SKM-1 treated with dmso at 0.1 percent for 144 hours (cell line): ENCODE data around the gene ABCD3.
"Not testable (repeated sequence)": the region's sequence is repeated elsewhere in the genome, so short reads cannot be mapped to it uniquely, and the experiment has no call there.

Experiments
- DNase-seq: peaks from one replicate; lab custom pipeline; 2025; ENCODE audit not compliant: unreplicated experiment; lab: John Stamatoyannopoulos, UW

The ABCD3 gene

DNA sequence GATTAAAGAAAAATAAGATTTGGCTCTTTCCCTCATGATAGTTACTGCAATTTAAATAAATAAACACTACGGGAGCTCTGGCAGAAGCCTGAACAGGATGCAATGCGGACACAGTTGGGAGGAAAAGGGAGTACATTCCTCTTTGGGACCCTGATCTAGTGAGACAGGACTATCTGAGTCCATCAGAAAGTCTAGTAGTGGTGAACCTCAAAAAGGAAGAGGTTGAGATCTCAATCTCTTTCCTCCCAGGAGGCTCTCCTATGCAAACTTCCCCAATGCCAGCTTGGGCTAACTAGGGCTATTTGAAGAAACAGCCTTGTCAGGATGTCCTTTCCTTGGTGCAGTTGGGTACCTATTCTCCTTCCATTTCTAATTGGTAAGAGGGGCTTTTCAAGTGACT lies 4.9 kb upstream of the ABCD3 start:
- peak; percentile 18 for DNase-seq

DNA sequence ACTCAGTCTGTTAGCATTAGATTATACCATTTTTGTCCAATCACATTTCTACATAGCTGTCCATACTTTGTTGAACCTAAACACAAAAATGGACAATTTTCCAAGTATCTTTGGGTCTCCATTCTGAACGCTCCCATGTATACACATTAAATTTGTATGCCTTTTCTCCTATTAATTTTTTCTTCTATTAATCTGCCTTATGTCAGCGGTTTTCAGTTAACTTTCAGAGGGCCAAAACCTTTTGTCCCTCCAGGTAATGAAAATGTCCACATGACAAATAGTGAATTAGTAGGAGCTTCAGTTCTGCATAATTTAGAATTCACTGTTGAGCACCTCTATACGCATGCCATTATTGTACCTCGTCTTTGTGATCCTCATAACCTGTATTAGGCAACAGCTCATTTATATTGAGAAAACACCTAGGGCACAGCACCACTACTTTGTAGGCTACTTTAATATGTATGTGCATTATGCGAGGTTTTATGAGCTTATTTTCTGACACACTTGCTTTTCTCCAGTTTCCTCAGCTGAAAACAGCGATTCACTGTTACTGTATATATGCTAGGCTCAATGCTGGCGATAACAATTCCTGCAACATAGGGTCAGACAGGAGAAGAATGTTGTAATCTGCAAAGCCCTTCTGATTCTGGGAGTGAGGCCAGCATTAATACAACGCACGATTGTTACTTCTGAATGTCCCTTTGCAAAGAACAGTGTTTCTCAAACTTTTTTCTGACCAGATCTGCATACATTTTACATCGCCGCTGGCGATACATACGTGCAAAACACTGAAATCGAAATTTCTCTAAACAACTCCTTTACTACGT lies 1.1 kb upstream of the ABCD3 start:
- DNase-seq = no peak

DNA sequence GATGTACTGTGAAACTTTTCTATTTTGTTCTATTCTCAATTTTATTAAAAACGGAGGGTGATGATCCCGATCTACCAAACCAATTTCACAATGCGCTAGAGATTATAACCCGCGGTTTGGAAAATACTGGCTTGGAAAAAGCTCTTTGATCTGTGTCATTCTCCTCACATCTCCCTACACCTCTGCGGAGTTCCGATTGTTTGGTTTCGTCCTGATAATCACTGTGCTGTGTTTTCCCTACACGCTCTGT lies 536 bp upstream of the ABCD3 start:
- no peak for DNase-seq

DNA sequence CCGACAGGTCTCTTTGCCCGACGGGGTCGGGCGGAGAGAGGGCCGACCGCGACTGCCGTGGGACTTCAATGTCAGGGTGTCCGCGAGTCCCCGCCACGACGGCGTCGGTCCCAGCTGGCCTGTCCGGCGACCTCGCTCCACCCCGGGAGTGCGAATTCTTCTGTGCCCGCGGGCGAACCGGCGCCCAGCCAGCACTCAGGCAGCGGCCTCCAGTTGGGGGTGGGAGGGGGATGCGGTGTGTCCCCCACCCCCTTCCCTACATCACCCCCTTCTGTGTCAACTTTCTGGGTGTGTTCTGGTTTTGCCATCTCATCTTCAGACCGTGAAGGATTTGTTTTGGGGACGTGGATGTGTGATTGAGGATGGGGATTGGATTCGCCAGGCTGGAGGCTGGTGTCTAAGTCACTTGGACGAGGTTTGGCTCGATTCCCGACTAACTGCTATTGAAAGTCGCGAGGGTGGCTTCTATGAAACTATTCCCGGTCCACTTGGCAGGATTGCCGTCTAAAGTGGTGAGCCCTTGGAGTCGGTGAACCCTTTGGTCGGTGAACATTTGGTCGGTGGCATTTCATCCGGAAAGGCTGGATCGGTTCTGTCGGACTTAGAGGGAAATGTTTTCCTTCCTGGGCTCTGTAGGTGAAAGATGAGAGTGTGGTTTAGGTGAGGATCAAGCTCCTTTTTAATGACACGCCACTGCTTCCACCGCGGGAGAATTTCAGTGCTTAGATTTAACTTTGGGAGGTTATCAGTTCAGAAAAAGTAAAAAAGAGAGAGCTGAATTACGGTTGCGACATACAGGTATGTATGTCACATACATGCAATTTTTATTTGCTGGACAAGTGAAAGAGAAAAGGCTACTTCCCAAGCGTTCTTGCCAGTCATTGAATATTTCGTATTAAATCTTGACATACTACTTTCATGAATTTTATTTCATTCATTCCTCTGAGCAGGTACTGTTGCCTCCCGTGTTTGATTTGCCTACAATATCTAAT lies 771 bp downstream of the ABCD3 start:
- DNase-seq = peak; percentile 28

DNA sequence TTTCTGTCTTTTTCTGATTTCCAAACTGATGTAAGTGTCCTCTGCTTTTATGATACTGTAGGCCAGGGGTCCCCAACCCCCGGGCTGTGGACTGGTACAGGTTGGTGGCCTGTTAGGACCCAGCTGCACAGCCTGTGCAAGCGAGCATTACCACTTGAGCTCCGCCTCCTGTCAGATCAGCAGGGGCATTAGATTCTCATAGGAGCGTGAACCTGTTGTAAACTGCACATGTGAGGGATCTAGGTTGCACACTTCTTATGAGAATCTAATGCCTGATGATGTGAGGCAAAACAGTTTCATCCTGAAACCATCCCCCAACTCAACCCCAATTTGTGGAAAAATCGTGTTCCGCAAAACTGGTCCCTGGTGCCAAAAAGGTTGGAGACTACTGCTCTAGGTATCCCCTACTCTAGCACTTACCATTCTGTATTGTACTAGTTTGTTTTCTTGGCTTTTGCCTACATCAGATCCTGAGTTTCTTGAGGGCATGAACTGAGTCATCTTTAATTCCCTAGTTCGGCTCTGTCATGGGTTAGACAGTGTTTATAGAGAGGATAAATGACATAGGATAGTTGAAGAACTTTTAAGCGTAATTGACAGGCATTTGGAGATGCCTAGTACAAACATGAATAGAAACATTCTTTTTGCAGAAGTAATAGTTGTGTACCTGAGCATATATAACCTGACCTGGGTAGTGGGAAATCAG lies 4.1 kb downstream of the ABCD3 start:
- DNase-seq = no peak

DNA sequence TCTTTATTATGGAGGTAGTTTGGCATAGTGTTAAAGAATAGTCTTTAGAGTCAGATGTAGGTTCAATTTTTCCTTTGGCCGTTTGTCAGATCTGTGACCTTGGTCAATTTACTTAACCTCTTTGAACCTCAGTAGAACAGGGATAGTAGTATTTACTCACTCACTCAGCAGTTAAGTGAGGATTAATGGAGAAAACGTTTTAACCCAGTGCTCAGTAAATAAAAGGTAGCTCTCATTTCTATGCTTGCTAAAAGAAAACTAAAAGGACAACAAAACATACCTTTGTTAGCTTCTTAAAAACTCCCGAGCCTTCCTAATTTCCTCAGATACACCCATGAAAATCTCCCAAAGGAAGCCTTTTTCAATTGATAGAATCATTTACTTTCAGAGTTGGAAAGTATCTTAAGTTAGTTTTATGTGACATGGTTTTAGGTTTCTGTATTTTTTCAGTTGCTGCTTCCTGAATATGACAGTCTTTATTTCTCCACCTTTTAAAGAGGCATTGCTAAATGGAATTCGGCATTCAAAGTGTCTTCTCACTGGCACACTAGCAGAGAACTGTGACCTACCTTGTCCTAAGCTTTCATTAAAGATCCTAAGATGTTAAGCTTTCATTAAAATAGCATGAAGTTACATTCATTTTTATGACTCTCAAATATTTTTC lies 7.8 kb downstream of the ABCD3 start:
- no peak for DNase-seq

DNA sequence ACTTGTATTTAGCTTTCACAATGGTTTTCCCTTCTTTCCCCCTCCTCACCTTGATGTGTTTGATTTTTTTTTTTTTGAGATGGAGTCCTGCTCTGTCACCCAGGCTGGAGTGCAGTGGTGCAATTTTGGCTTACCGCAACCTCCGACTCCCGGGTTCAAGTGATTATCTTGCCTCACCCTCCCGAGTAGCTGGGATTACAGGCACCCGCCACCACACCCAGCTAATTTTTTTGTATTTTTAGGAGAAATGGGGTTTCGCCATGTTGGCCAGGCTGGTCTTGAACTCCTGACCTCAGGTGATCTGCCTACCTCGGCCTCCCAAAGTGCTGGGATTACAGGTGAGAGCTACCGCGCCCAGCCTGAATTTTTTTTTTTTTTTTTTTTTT lies 8.3 kb downstream of the ABCD3 start:
- not testable (repeated sequence) for DNase-seq

DNA sequence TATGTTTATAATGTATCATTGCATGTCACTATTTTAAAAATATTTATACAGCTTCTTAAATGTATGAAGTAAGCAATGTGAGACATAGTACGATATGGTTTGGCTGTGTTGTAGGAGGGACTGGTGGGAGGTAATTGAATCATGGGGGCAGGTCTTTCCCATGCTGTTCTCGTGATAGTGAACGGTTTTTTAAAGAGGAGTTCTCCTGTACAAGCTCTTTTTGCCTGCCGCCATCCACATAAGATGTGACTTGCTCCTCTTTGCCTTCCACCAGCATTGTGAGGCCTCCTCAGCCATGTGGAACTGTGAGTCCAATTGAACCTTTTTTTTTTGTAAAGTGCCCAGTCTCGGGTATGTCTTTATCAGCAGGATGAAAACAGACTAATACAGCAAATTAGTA lies 10.3 kb downstream of the ABCD3 start:
- no peak for DNase-seq

DNA sequence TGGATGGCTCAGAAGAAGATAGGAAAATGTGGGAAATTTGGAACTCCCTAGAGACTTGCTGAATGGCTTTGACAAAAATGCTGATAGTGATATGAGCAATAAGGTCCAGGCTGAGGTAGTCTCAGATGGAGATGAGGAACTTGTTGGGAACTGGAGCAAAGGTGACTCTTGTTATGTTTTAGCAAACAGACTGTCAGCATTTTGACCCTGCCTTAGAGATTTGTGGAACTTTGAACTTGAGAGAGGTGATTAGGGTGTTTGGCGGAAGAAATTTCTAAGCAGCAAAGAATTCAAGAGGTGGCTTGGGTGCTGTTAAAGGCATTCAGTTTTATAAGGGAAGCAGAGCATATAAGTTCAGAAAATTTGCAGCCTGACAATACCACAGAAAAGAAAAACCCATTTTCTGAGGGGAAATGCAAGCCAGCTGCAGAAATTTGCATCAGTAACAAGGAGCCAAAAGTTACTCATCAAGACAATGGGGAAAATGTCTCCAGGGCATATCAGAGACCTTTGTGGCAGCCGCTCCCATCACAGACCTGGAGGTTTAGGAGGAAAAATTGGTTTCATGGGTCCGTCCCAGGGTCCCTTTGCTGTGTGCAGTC lies 10.8 kb downstream of the ABCD3 start:
- not testable (repeated sequence) for DNase-seq

DNA sequence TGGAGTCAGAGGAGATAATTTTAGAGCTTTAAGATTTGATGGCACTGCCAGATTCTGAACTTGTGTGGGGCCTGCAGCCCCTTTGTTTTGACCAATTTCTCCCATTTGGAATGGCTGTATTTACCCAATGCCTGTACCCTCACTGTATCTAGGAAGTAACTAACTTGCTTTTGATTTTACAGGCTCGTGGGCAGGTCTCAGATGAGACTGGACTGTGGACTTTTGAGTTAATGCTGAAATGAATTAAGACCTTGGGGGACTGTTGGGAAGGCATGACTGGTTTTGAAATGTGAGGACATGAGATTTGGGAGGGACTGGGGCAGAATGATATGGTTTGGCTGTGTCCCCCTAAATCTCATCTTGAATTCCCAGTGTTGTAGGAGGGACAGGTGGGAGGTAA lies 11.9 kb downstream of the ABCD3 start:
- not testable (repeated sequence) for DNase-seq

DNA sequence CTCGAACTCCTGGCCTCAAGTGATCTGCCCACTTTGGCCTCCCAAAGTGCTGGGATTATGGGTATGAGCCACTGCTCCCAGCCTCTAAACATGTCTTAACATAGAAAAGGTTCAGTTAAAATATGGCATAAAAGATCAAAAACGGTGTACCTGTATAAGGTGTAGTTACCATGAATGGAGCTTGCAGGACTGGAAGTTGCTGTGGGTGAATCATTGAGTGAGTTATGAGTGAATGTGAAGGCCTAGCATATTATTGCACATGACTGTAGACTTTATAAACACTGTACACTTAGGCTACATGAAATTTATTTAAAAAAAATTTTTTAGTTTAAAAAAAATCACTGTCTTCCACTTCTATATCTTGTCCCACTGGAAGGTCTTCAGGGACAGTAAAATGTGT lies 15.7 kb downstream of the ABCD3 start:
- DNase-seq = no peak

DNA sequence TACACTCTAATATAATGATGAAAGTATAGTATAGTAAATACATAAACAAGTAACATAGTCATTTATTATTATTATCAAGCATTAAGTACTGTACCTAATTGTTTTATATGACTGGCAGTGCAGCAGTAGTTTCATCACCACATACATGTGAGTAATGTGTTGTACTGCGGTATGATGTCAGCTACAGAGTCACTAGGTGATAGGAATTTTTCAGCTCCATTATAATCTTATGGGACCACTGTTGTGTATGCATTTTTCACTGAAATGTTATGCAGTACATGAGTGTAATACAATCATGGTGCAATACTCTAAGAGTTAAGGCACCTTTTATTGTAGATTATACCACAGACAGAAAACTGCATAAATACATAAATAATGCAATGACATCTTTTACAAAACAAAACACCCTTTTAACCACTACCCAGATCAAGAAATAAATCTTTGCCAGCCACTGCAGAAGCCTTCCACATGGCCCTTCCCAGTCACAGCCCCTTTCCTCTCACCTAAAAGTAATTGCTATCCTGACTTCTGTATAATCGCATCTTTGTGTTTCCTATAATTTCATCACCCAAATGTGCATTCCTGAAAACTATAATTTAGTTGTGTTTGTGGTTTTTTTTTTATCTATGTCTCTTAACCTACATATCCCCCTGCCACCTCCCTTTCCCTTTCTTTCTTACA lies 16.3 kb downstream of the ABCD3 start:
- no peak for DNase-seq

DNA sequence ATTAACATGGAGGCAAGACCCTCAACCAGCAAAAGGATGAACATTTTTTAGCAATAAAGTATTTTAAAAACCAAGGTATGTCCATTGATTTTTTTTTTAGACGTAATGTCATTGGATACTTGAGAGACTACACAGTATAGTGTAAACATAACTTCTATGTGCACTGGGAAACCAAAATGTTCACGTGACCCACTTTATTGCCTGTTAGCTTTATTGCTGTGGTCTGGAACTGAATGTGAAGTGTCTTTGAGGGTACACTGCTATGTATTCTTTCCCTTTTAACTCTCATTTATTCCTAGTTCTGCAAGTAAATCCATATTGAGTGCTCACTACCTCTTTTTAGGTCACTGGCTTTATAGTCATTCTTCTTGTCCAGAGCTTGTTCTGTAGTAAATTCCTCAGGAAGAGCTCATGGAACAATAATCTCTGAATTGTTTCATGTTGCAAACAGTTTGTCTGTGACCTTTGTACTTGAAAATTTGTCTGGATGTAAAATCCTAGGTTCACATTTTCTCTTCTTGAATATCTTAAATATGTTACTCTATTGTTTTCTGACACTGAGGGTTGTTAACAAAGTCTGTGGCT lies 20.6 kb downstream of the ABCD3 start:
- no peak for DNase-seq

DNA sequence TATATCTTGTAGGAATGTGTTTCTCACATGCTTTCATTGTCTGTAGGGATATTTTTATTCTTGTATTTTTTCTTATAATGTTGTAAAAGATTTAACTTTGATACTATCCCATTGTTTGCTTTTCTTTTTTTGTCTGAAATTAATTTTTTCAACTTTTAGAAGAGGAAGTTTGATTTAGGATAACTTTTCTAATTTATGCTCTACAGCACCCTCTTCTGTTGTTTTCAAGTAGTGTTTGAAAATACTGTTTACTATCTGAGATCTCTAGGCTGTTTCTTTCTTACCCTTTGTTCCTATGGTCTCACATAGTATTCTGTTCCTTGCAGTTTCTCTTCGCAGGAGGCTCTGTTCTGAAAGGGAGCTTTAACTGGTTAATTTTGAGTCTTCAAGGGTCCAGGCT lies 21.9 kb downstream of the ABCD3 start:
- no peak for DNase-seq

DNA sequence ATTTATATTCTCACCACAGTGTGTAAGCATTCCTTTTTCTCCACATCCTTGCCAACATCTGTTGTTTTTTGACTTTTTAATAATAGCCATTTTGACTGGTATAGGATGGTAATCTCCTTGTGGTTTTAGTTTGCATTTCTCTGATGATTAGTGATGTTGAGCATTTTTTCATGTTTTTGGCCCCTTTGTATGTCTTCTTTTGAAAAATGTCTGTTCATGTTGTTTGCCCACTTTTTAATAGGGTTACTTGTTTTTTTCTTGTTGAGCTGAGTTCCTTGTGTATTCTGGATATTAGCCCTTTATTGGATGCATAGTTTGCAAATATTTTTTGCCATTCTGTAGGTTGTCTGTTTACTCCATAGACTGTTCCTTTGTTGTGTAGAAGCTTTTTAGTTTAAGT lies 24.9 kb downstream of the ABCD3 start:
- DNase-seq = not testable (repeated sequence)

DNA sequence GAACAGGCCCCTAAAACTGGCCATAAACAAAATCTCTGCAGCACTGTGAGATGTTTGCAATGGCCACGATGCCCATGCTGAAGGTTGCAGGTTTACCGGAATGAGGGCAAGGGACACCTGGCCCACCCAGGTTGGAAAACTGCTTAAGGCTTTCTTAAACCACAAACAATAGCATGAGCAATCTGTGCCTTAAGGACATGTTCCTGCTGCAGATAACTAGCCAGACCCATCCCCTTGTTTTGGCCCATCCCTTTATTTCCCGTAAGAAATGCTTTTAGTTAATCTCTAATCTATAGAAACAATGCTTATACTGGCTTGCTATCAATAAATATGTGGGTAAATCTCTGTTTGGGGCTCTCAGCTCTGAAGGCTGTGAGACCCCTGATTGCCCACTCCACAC lies 26.6 kb downstream of the ABCD3 start:
- not testable (repeated sequence) for DNase-seq

DNA sequence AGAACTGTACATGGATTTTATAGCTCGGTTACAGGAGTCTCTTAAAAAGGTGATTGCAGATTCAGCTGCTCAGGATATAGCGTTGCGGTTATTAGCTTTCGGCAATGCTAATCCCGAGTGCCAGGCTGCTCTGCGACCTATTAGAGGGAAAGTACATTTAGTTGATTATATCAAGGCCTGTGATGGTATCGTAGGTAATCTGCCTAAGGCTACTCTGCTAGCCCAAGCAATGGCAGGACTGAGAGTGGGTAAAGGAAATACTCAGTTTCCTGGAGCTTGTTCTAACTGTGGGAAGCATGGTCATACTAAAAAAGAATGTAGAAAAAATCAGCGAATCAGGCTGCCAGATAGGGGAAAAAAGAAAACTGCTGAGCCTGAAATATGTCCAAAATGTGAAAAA lies 27.5 kb downstream of the ABCD3 start:
- DNase-seq = not testable (repeated sequence)

DNA sequence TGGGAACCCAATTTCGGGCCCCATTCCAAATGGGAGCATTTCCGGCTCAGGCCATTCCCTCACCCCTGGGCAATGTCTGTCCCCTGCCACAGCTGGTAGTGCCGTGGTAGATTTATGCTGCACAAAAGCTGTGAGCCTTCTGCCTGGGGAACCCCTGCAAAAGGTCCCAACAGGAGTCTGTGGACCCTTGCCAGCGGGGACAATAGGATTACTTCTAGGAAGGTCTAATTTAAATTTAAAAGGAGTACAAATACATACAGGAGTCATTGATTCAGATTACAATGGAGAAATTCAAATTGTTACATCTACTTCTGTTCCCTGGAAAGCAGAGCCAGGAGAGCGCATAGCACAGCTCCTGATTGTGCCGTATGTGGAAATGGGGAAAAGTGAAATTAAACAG lies 28.0 kb downstream of the ABCD3 start:
- DNase-seq = not testable (repeated sequence)

DNA sequence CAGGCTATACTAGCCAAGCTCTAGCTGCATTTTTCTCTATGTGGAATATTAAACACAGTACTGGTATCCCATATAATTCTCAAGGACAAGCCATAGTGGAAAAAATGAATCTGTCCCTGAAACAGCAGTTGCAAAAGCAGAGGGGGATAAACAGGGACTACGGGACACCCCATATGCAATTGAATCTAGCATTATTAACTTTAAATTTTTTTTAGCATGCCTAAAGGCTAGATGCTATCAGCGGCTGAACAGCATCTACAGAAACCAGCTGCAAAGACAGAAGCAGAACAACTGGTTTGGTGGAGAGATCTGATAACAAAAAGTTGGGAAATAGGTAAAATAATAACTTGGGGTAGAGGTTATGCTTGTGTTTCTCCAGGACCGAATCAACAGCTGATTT lies 30.6 kb downstream of the ABCD3 start:
- not testable (repeated sequence) for DNase-seq

DNA sequence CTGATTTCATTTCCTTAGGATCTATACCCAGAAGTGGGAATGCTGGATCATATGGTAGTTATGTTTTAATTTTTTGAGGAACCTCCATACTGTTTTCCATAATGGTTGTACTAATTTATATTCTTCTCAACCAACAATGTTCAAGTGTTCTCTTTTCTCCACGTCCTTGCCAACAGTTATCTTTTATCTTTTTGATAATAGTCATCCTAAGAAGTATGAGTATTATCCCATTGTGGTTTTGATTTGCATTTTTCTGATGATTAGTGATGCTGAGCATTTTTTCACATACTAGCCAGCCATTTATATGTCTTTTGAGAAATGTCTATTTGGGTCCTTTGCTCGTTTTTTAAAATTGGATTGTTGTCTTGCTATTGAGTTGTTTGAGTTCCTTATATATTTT lies 38.5 kb downstream of the ABCD3 start:
- no peak for DNase-seq
